Erythroblast (primary cell): Measurements from ENCODE around the gene ADGRV1.

Source experiments
- GATA1 ChIP-seq: IDR thresholded peaks from 2 replicates; pipeline ENCODE4 v1.6.1; 2011; ENCODE audit warnings: low read depth, mild to moderate bottlenecking, control low read depth, low read length, moderate library complexity
- POLR2A ChIP-seq: IDR thresholded peaks from 2 replicates; pipeline ENCODE4 v1.6.1; 2011; ENCODE audit warnings: mild to moderate bottlenecking, low read length

DNA sequence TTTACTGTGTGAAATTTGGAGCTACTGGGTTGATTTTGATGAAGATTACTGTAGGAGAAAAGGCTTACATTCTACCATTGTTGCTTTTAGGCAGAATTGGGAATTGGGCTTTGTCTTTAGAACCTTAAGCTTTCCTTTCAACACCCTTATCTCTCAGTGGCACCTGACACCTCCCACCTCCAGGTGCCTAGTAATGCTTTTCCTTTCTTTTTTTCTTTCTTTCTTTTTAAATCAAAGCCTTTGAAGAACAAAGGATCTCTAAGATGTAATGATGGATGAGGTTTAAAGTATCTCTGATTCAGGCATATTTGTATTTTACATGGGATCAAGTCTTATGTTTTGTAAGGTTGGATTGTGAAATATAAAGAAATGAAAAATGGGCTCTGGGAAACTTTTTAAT lies 2.9 kb upstream of the ADGRV1 start:
- TF ChIP-seq POLR2A, result no peak
- TF ChIP-seq GATA1, result no peak
